ENCODE measurements around the gene RRP12.
"Not testable (repeated sequence)": the region's sequence is repeated elsewhere in the genome, so short reads cannot be mapped to it uniquely, and the experiment has no call there.

The RRP12 gene

GRCh38 chr10:97408496-97408992, 7.4 kb upstream of the RRP12 start:
- FAIRE-seq (no peak), DNase-seq (ENCODE audit: low spot score) (no peak)

DNA sequence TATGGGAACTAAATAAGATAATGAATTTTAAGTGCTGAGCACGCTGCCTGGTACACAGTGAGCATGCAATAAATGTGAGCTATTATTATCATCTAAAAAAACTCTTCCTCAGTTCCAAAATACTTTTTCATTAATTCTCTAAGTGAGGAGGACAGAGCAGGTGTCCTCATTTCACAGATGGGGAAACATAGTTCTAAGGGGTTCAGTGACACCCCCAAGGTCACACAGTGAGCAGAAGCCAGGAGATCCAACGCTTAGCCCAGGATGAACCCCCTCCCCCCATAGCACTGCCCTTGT, 6.8 kb upstream of the RRP12 start:
- no peak for FAIRE-seq
- DNase-seq (ENCODE audit: low spot score) = no peak

GRCh38 chr10:97407211-97407951, 6.2 kb upstream of the RRP12 start:
- FAIRE-seq = peak; percentile 60
- peak; percentile 75 for DNase-seq (ENCODE audit: low spot score)

DNA sequence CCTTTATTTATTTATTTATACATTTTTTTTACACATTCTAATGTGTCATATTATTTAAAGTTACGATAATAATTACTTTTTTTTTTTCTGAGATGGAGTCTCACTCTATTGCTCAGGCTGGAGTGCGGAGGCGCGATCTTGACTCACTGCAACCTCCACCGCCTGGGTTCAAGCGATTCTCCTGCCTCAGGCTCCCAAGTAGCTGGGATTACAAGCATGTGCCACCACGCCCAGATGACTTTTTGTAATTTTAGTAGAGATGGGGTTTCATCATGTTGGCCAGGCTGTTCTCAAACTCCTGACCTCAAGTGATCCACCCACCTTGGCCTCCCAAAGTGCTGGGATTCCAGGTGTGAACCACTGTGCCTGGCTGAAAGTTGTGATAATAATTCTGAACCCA, 5.3 kb upstream of the RRP12 start:
- FAIRE-seq; DNase-seq (ENCODE audit: low spot score): not testable (repeated sequence)

DNA sequence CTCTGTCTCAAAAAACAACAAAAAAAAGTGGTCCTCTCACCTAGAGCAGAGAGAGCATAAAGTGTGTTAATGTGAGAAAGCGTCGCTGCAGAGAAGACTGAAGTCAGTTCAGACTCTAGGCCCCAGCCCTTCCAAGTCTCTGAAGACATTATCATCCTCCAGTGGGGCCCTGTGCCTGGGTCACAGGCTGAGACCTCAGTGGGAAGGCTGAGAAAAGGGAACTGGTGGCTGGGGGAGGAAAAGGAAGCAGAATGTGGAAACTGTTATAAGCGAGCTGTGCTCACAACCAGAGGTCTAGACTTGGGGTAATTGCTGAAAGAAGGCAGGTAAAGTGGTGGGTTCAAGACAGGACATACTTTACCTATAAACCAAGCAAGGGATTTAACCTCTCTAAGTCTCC, 4.9 kb upstream of the RRP12 start:
- DNase-seq (ENCODE audit: low spot score) = no peak
- FAIRE-seq = no peak

DNA sequence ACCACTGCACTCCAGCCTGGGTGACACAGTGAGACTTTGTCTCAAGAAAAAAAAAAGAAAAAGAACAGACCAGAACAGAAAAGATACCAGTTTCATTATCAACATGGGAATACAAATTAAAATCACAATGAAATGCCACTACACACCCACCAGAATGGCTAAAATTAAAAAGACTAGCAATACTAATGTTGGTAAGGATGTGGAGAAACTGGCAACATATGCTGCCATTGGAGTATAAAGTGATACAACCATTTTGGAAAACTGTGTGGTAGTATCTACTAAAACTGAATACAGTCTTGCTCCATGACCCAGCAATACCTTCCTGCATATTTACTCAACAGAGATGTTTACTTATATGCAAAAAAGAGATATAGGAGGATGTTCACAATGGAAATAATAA, 2.9 kb upstream of the RRP12 start:
- FAIRE-seq = no peak

DNA sequence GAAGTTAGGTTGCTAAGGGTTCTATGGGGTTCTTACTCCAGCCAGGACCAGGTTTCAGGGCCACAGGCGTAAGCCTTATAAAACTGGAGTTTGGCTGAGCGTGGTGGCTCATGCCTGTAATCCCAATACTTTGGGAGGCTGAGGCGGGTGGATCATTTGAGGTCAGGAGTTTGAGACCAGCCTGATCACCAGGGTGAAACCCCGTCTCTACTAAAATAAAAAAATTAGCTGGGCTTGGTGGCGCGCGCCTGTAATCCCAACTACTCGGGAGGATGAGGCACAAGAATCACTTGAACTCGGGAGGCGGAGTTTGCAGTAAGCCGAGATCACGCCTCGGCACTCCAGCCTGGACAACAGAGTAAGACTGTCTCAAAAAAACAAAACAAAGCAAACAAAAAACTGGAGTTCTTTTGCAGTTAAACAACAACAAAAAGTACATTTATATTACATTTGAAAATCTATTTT, 347 bp upstream of the RRP12 start:
- FAIRE-seq (no peak), DNase-seq (ENCODE audit: low spot score) (no peak)

More for the DNA sequence above, 2.9 kb upstream of the RRP12 start:
- DNase-seq (ENCODE audit: low spot score) = no peak

- FAIRE-seq (peak; percentile 44), DNase-seq (ENCODE audit: low spot score) (peak; percentile 85)
Observed at GRCh38 chr10:97399843-97400545, 1.1 kb downstream of the RRP12 start.

DNA sequence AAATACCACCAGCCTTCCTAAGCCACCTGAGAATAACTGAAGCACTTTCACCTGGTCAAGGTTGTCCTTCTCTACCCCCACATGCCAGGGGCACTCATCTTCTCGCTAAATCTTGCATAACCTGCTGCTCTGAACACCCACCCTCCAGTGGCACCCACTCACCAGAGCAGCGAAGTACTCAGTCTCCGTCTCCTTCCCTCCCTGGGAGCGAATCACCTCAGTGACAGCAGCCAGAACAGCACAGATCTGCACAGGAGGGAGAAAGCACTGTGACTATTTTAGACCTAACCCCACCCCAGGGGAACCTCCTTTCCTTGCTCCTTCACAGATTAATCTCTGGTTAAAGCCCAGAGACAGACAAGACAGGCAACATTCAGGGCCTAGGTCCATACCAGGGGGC, 5.1 kb downstream of the RRP12 start:
- no peak for FAIRE-seq
- no peak for DNase-seq (ENCODE audit: low spot score)

- FAIRE-seq (no peak), DNase-seq (ENCODE audit: low spot score) (no peak)
Observed at GRCh38 chr10:97393034-97393573, 8.0 kb downstream of the RRP12 start.

DNA sequence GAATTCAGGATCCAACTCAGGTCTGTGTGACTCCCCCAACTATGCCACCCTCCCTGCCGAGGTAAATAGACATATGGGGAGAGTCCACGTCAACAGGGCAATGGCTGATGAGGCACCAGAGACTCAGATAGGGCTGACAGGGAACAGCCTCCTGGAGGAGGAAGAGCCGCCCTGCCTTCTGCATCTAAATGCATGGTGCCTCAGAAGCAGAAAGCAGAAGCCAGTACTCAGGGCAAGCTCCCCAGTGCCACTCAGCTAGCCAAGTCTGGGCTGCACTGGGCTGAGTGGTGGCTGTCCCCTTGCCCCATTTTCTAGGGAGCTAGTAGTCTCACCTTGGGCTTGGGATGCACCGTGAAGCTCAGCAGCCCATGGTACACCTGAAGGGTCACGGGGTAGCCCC, 11.0 kb downstream of the RRP12 start:
- FAIRE-seq = no peak
- no peak for DNase-seq (ENCODE audit: low spot score)

- DNase-seq (ENCODE audit: low spot score) (no peak), FAIRE-seq (no peak)
Observed at GRCh38 chr10:97388152-97388551, 13.0 kb downstream of the RRP12 start.

DNA sequence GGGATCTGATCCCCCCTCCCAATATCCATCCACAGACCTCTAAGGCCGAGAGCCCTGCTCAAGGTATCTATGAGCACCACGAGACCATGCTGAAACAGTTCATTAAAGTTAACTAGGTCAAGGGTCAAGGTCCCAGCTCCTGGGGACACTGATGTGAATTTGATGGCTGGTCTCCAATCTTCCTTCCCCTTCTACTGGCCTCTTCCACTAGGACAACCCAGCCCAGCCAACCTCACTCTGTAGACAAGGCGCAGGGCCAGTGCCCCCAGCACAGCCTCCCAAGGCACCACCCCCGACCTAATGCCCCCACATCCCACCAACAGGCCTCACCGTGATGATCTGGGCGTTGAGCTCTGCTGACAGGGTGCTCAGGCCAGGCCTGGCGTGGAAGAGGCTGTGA, 15.6 kb downstream of the RRP12 start:
- DNase-seq (ENCODE audit: low spot score) = no peak
- no peak for FAIRE-seq

GRCh38 chr10:97384641-97385040, 16.5 kb downstream of the RRP12 start:
- FAIRE-seq (no peak), DNase-seq (ENCODE audit: low spot score) (no peak)

GRCh38 chr10:97384156-97384555, 17.0 kb downstream of the RRP12 start:
- FAIRE-seq = no peak
- no peak for DNase-seq (ENCODE audit: low spot score)

GRCh38 chr10:97383159-97383558, 18.0 kb downstream of the RRP12 start:
- no peak for FAIRE-seq

GRCh38 chr10:97381626-97382025, 19.5 kb downstream of the RRP12 start:
- DNase-seq (ENCODE audit: low spot score) (no peak), FAIRE-seq (no peak)

More at GRCh38 chr10:97383159-97383558, 18.0 kb downstream of the RRP12 start:
- no peak for DNase-seq (ENCODE audit: low spot score)

DNA sequence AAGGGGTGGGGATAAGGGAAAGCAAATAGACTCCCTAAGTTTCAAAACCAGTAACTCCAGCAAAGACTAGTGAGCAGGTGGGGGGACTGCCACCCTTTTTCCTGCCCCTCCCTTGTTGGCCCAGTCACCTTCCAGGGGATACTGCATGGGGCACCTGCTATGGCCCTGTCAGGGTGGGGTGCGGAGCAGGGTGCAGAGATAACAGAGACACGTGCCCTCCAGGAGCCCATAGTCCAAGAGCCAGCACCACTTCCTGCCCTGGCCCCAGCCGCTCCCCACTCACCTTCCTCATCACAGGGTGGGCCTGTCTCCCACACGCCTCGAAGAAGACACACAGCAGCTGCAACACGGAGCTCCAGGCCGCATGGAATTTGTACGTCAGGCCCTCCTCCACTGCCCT, 20.6 kb downstream of the RRP12 start:
- no peak for DNase-seq (ENCODE audit: low spot score)
- no peak for FAIRE-seq

DNA sequence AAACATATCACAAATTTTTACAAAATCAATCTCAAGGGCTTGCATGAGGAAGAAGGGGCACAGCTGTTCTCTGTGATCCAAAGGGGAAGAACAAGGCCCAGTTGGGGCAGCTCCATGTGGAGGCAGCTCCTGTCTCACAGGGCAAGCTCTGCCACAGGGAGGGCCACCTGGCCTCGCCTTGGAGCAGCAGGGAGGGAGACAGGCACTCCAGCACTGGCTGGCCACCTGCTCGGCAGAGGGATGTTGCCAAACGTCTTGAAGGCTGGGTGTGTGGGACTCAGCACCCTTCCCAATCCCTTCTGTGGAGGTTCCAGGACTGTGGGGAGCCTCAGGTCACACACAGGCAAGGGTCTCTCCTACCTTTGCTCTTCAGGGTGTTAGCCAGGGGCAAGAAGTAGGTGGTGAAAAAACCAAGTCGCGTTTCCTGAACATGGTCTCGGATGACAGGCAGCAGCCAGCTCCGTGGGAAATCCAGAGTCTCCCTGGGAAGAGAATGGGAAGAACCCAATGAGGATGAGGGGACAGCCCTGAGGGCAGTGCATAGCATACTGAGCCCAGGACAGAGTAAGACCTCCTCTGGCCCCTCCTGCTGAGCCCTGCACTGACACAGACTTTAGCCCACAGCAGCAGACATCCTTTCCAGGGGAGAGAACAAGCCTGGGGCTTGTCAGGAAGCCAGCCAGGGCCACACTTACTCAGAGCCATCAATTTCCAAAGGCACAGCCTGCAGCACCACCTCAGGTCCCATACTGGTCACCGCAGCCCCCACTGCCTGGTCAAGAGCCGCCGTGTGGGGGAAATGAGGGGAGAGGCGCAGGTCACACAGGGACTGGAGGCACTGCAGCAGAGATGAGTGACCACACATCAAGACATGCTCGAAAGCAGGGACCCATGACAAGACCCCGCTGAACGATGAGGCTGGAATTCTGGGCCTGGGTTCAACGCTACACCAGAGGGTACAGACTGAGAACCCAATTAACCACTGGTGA, 21.9 kb downstream of the RRP12 start:
- DNase-seq (ENCODE audit: low spot score) (no peak), FAIRE-seq (no peak)

DNA sequence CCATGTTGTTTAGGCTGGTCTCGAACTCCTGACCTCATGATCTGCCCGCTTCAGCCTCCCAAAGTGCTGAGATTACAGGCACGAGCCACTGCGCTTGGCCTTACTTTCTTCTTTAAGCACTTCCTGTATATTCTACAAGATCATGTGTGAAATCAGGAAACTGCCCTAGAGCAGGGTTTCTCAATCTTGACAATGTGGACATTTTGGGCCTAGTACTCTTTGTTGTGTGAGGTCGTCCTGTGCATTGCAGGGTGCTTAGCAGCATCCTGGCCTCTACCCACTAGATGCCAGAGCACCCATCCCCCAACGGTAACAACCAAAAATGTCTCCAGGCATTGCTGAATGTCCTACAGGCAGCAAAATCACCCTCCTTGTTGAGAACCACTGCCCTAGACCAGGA, 24.7 kb downstream of the RRP12 start:
- FAIRE-seq (no peak), DNase-seq (ENCODE audit: low spot score) (no peak)

DNA sequence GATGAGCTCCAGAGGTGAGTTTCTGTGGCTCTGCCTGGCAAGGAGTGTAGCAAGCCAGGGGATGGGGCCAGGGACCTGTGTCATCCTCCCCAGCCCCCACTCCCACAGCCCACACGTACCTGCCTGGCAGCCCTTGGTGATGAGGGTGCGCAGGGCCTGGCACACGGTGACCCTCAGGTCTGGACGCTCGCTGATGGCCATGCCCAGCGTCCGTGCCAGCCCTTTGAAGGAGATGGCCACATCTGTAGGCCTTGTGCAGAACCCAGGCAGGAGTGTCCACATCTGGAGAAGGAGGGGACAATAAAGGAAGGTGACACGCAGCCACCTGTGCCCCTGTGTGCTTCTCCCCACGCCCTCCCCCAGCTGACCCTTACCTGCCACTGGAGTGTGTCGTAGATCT, 27.7 kb downstream of the RRP12 start:
- no peak for FAIRE-seq
- DNase-seq (ENCODE audit: low spot score) = no peak

All from RCC 7860 (cell line).